Stimulated activated CD4-positive, alpha-beta T cell treated with anti-CD3 and anti-CD28 coated beads, TNF-alpha, amount 100 ng/mL, for 4 hours (primary cell): ENCODE measurements around the gene C10orf62.

Experiments used
- DNase-seq, 3 experiments: peaks; one replicate each; pipeline ENCODE4 v3.0.0-alpha.2; 2020; ENCODE audit warnings: low read depth in 3 of 3

C10orf62 gene

GRCh38 chr10:97584798-97585438 is 4.6 kb upstream of the C10orf62 start:
- no peak for DNase-seq

- no peak for DNase-seq
Observed at GRCh38 chr10:97585439-97585811, 4.1 kb upstream of the C10orf62 start.

GRCh38 chr10:97587183-97587582 is 2.3 kb upstream of the C10orf62 start:
- DNase-seq = no peak

- DNase-seq = no peak
Observed at GRCh38 chr10:97590082-97590747, 694 bp downstream of the C10orf62 start.

- no peak for DNase-seq
Observed at GRCh38 chr10:97590748-97591495, 1.4 kb downstream of the C10orf62 start.

- DNase-seq = no peak
Observed at GRCh38 chr10:97593421-97593820, 3.9 kb downstream of the C10orf62 start.

GRCh38 chr10:97596101-97597082 is 6.9 kb downstream of the C10orf62 start:
- no peak for DNase-seq

GRCh38 chr10:97597778-97598177 is 8.3 kb downstream of the C10orf62 start:
- DNase-seq = no peak

- DNase-seq = no peak
Observed at GRCh38 chr10:97598407-97599271, 9.1 kb downstream of the C10orf62 start.

- DNase-seq = no peak
Observed at GRCh38 chr10:97599272-97599619, 9.7 kb downstream of the C10orf62 start.

GRCh38 chr10:97600616-97601015 is 11.1 kb downstream of the C10orf62 start:
- no peak for DNase-seq

- no peak for DNase-seq
Observed at GRCh38 chr10:97601268-97602215, 12.0 kb downstream of the C10orf62 start.

GRCh38 chr10:97607095-97607636 is 17.6 kb downstream of the C10orf62 start:
- DNase-seq = no peak

- no peak for DNase-seq
Observed at GRCh38 chr10:97608991-97609561, 19.6 kb downstream of the C10orf62 start.

- no peak for DNase-seq
Observed at GRCh38 chr10:97611473-97611872, 22.0 kb downstream of the C10orf62 start.

GRCh38 chr10:97612386-97612785 is 22.9 kb downstream of the C10orf62 start:
- no peak for DNase-seq

GRCh38 chr10:97618285-97618684 is 28.8 kb downstream of the C10orf62 start:
- no peak for DNase-seq

GRCh38 chr10:97618733-97619132 is 29.2 kb downstream of the C10orf62 start:
- no peak for DNase-seq

GRCh38 chr10:97623277-97623676 is 33.8 kb downstream of the C10orf62 start:
- DNase-seq = no peak
